ENCODE data around the gene SRGAP1. TPM values are rescaled to one million over a fixed set of nuclear protein-coding genes. Genes with fewer than 3 reads are reported as not detected.

SRGAP1 gene
- total RNA-seq, 1 donor from 2014 or later: 3.0 TPM

- no peak for DNase-seq (ENCODE audit: low spot score)
- no peaks in the 10 kb centered on the region for H3K9me3 Mint-ChIP-seq
- H3K27me3 Mint-ChIP-seq (ENCODE audit: insufficient read depth, low read depth): peaks cover 5% of the 10 kb centered on the region
- peaks cover 4% of the 10 kb centered on the region for H3K79me2 ChIP-seq (ENCODE audit: low read depth)
- TF ChIP-seq EZH2 (IDR thresholded peaks at IDR 0.05) (no peak), EZH2phosphoT487 (IDR thresholded peaks at IDR 0.05) (no peak)
- TF ChIP-seq, protein P1, sequence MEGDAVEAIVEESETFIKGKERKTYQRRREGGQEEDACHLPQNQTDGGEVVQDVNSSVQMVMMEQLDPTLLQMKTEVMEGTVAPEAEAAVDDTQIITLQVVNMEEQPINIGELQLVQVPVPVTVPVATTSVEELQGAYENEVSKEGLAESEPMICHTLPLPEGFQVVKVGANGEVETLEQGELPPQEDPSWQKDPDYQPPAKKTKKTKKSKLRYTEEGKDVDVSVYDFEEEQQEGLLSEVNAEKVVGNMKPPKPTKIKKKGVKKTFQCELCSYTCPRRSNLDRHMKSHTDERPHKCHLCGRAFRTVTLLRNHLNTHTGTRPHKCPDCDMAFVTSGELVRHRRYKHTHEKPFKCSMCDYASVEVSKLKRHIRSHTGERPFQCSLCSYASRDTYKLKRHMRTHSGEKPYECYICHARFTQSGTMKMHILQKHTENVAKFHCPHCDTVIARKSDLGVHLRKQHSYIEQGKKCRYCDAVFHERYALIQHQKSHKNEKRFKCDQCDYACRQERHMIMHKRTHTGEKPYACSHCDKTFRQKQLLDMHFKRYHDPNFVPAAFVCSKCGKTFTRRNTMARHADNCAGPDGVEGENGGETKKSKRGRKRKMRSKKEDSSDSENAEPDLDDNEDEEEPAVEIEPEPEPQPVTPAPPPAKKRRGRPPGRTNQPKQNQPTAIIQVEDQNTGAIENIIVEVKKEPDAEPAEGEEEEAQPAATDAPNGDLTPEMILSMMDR (IDR thresholded peaks at IDR 0.05): no peak
- no peaks in the 10 kb centered on the region for H3K9me3 ChIP-seq (ENCODE audit: low read depth)
- no peak overlapping the region for H3K27ac Mint-ChIP-seq
- H3K36me3 ChIP-seq: no peaks in the 10 kb centered on the region
- H3K4me3 ChIP-seq: peak overlapping the region; percentile 91
- H3K4me1 Mint-ChIP-seq: peaks cover 21% of the 10 kb centered on the region
- peak overlapping the region; percentile 99 for H2AFZ ChIP-seq (replicated peaks)
- H3K27ac ChIP-seq: no peak overlapping the region
- peak overlapping the region; percentile 98 for H3K4me2 ChIP-seq
- peaks cover 8% of the 10 kb centered on the region for H3K4me1 ChIP-seq
- peaks cover 12% of the 10 kb centered on the region for H3K27me3 ChIP-seq
- H4K20me1 ChIP-seq (ENCODE audit: low read depth): no peaks in the 10 kb centered on the region
- peaks cover 21% of the 10 kb centered on the region for H3F3A ChIP-seq (ENCODE audit: low read depth)
- no peak overlapping the region for H3K9ac ChIP-seq
- no peaks in the 10 kb centered on the region for H3K36me3 Mint-ChIP-seq
- H3K4me3 Mint-ChIP-seq: peak overlapping the region; percentile 84
Observed at GRCh38 chr12:63843254-63843720, 1.2 kb upstream of the SRGAP1 start.

- Histone ChIP-seq H3K36me3 (no peaks in the 10 kb centered on the region), H4K20me1 (ENCODE audit: low read depth) (no peaks in the 10 kb centered on the region), H3K4me1 (peaks cover 8% of the 10 kb centered on the region), H3K27me3 (peaks cover 12% of the 10 kb centered on the region), H3K4me2 (peak overlapping the region; percentile 98), H2AFZ (replicated peaks) (peak overlapping the region; percentile 99), H3K27ac (no peak overlapping the region), H3K9me3 (ENCODE audit: low read depth) (no peaks in the 10 kb centered on the region), H3F3A (ENCODE audit: low read depth) (peaks cover 21% of the 10 kb centered on the region), H3K4me3 (peak overlapping the region; percentile 91), H3K79me2 (ENCODE audit: low read depth) (peaks cover 4% of the 10 kb centered on the region), H3K9ac (no peak overlapping the region)
- Mint-ChIP-seq H3K36me3 (no peaks in the 10 kb centered on the region), H3K4me1 (peaks cover 27% of the 10 kb centered on the region), H3K9me3 (no peaks in the 10 kb centered on the region), H3K4me3 (peak overlapping the region; percentile 82), H3K27ac (no peak overlapping the region), H3K27me3 (ENCODE audit: insufficient read depth, low read depth) (peaks cover 5% of the 10 kb centered on the region)
- TF ChIP-seq EZH2 (IDR thresholded peaks at IDR 0.05) (no peak), EZH2phosphoT487 (IDR thresholded peaks at IDR 0.05) (no peak)
- TF ChIP-seq, protein P1 (IDR thresholded peaks at IDR 0.05): peak; percentile 76
- peak; percentile 95 for DNase-seq (ENCODE audit: low spot score)
Observed at GRCh38 chr12:63843721-63844390, 644 bp upstream of the SRGAP1 start.

DNA sequence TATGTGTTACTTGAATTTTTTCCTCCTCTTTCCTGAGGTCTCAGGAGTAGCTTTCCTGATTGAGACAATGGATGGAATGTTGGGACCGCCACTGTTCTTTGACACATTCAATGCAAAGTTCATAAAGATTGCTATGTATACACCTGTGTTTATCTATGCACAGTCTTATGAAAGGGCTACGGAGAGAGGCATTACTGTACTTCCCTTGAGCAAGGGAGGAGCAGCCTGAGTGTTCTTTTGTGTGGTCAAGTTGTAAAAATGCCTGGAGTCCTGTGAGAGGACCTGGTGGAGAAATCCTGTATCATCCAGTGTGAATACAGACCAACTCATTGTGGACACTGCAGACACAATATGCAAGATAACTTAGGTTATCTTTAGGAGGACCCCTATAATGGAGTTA, 1.2 kb downstream of the SRGAP1 start:
- Histone ChIP-seq H2AFZ (replicated peaks) (no peak overlapping the region), H3K4me3 (peak overlapping the region; percentile 91), H3K4me1 (peaks cover 13% of the 10 kb centered on the region), H3K27me3 (peaks cover 12% of the 10 kb centered on the region), H3K4me2 (peak overlapping the region; percentile 98), H3K27ac (no peak overlapping the region), H3K9ac (no peak overlapping the region), H3K36me3 (no peaks in the 10 kb centered on the region), H3K9me3 (ENCODE audit: low read depth) (no peaks in the 10 kb centered on the region), H3K79me2 (ENCODE audit: low read depth) (peaks cover 5% of the 10 kb centered on the region), H3F3A (ENCODE audit: low read depth) (peaks cover 21% of the 10 kb centered on the region), H4K20me1 (ENCODE audit: low read depth) (no peaks in the 10 kb centered on the region)
- Mint-ChIP-seq H3K4me3 (peak overlapping the region; percentile 99), H3K9me3 (no peaks in the 10 kb centered on the region), H3K36me3 (no peaks in the 10 kb centered on the region), H3K27ac (peak overlapping the region; percentile 21), H3K4me1 (peaks cover 29% of the 10 kb centered on the region), H3K27me3 (ENCODE audit: insufficient read depth, low read depth) (peaks cover 7% of the 10 kb centered on the region)
- TF ChIP-seq, protein P1 (IDR thresholded peaks at IDR 0.05): no peak
- no peak for TF ChIP-seq EZH2phosphoT487 (IDR thresholded peaks at IDR 0.05)
- TF ChIP-seq EZH2 (IDR thresholded peaks at IDR 0.05): no peak
- no peak for DNase-seq (ENCODE audit: low spot score)
